Esophagus squamous epithelium (tissue), 5 donors: ENCODE measurements around the gene IFIT3. TPM values are rescaled to one million over a fixed set of nuclear protein-coding genes. Genes with fewer than 3 reads are reported as not detected.
A peak's percentile ranks its signal among the peaks of the same experiment; 100 is the strongest.
"Not testable (repeated sequence)": the region's sequence is repeated elsewhere in the genome, so short reads cannot be mapped to it uniquely, and the experiment has no call there.

Experiments
- DNase-seq: peaks from one replicate; lab custom pipeline; 2025; lab: John Stamatoyannopoulos, UW
- H3K27ac ChIP-seq, 4 donors: fragments of 200-600 bp; sonication (generic); one replicate each; pipeline ENCODE4 v1.5.1; 2016 to 2019; ENCODE audit warnings: mild to moderate bottlenecking in 1 of 4
- H3K27me3 ChIP-seq, 4 donors: fragments of 200-600 bp; sonication (generic); 1 replicate in 3 of 4; 2 replicates in 1 of 4; pipeline versions ENCODE4 v1.5.1 to v1.6.0; 2017 to 2021; ENCODE audit warnings: antibody characterized with exemption in 1 of 4
- H3K36me3 ChIP-seq, 3 donors: fragments of 200-600 bp; sonication (generic); one replicate each; pipeline ENCODE4 v1.5.1; 2016 to 2019
- H3K4me1 ChIP-seq, 3 donors: fragments of 200-600 bp; sonication (generic); one replicate each; pipeline ENCODE4 v1.5.1; 2017 to 2019
- H3K4me3 ChIP-seq, 4 donors: fragments of 200-600 bp; sonication (generic); 1 replicate in 3 of 4; 2 replicates in 1 of 4; pipeline ENCODE4 v1.5.1; 2016 to 2019; ENCODE audit warnings: mild to moderate bottlenecking in 2 of 4, moderate library complexity in 1 of 4
- H3K9me3 ChIP-seq, 3 donors: fragments of 200-600 bp; sonication (generic); one replicate each; pipeline ENCODE4 v1.5.1; 2016 to 2019
- CTCF ChIP-seq, 6 experiments: fragments of 450-650 bp in 4 of 6; fragments of 200-600 bp in 2 of 6; sonication (generic) in 2 of 6; IDR thresholded peaks; one replicate each; pipeline ENCODE4 v1.5.1; 2016 to 2019; ENCODE audit warnings: antibody characterized with exemption in 6 of 6, mild to moderate bottlenecking in 4 of 6, moderate library complexity in 4 of 6
- POLR2A ChIP-seq, 4 donors: fragments of 450-650 bp; IDR thresholded peaks; one replicate each; pipeline ENCODE4 v1.6.1; 2017; ENCODE audit warnings: antibody characterized with exemption in 4 of 4, mild to moderate bottlenecking in 4 of 4, moderate library complexity in 3 of 4
- WGBS, 2 donors: methylation state at CpG; one replicate each; pipeline ENCODE4 v1.1.5; 2018; 5-methylcytosine and 5-hydroxymethylcytosine counted together
- intact Hi-C: fragments of 100-400 bp; cut with DNase I; formaldehyde crosslinking; loops from one replicate; pipeline ENCODE4 v1.15.0; 2022
- total RNA-seq, 4 donors: library from RNA; depleted of rRNA; stranded (reverse); fragments of >200 nt; gene quantifications; one replicate each; pipeline ENCODE4 v1.1.0, GENCODE V29; 2016
- donor health status: DM: yes; HTN: yes; CAD: no.

The IFIT3 gene
- total RNA-seq, 4 donors from 2014 or later: 1.0 to 14.6 (median 4.2) TPM

GRCh38 chr10:89330537-89331212, 2.9 kb downstream of the IFIT3 start:
- no peak for TF ChIP-seq CTCF (IDR thresholded peaks at IDR 0.05)
- TF ChIP-seq POLR2A (IDR thresholded peaks at IDR 0.05): no peak
- Histone ChIP-seq H3K36me3 (no peaks in the 10 kb centered on the region), H3K4me3 (no peak overlapping the region), H3K9me3 (no peaks in the 10 kb centered on the region), H3K27me3 (no peaks in the 10 kb centered on the region), H3K4me1 (peaks cover 26 to 79% (median 43%) of the 10 kb centered on the region in 3 donors), H3K27ac (peak overlapping the region in 2 of 4 donors; percentile 5 to 30)
- intact Hi-C loops: no loop called here
- no peak for DNase-seq

GRCh38 chr10:89331487-89332122, 3.8 kb downstream of the IFIT3 start:
- Histone ChIP-seq H3K4me1 (peaks cover 26 to 82% (median 46%) of the 10 kb centered on the region in 3 donors), H3K27ac (peak overlapping the region; percentile 68 to 80 (median 76)), H3K4me3 (peak overlapping the region in 3 of 4 donors; percentile 29 to 57 (median 36))
- WGBS, 2 donors: 61 to 83% methylated on average over 14 of the region's 14 CpGs
- intact Hi-C loops, DNase-seq, H3K9me3 ChIP-seq, H3K36me3 ChIP-seq, H3K27me3 ChIP-seq: not testable (repeated sequence)

GRCh38 chr10:89332123-89332633, 4.4 kb downstream of the IFIT3 start:
- H3K27ac ChIP-seq: peak overlapping the region; percentile 68 to 80 (median 76)
- H3K4me1 ChIP-seq: peaks cover 26 to 82% (median 46%) of the 10 kb centered on the region in 3 donors
- 3 to 10% methylated on average over 5 of the region's 5 CpGs for WGBS, 2 donors
- no peaks in the 10 kb centered on the region for H3K27me3 ChIP-seq
- peak overlapping the region; percentile 11 to 57 (median 32) for H3K4me3 ChIP-seq
- TF ChIP-seq POLR2A (IDR thresholded peaks at IDR 0.05) (no peak), CTCF (IDR thresholded peaks at IDR 0.05) (no peak)
- intact Hi-C loops: no loop called here
- H3K9me3 ChIP-seq: no peaks in the 10 kb centered on the region
- DNase-seq: no peak
- peaks cover 0 to under 1% (median 0%) of the 10 kb centered on the region in 3 donors for H3K36me3 ChIP-seq

GRCh38 chr10:89335226-89335625, 7.4 kb downstream of the IFIT3 start:
- Histone ChIP-seq H3K36me3 (peaks cover 0 to 25% (median 0%) of the 10 kb centered on the region in 3 donors), H3K4me3 (no peak overlapping the region), H3K27ac (no peak overlapping the region), H3K9me3 (no peaks in the 10 kb centered on the region), H3K4me1 (peaks cover 21 to 57% (median 34%) of the 10 kb centered on the region in 3 donors), H3K27me3 (no peaks in the 10 kb centered on the region)
- intact Hi-C loops: no loop called here
- TF ChIP-seq CTCF (IDR thresholded peaks at IDR 0.05): no peak
- no peak for TF ChIP-seq POLR2A (IDR thresholded peaks at IDR 0.05)
- 90 to 94% methylated on average over 3 of the region's 3 CpGs for WGBS, 2 donors
- no peak for DNase-seq

GRCh38 chr10:89336241-89336640, 8.4 kb downstream of the IFIT3 start:
- Histone ChIP-seq H3K27ac (no peak overlapping the region), H3K36me3 (peaks cover 0 to 25% (median 0%) of the 10 kb centered on the region in 3 donors), H3K4me3 (no peak overlapping the region), H3K4me1 (peaks cover 21 to 49% (median 27%) of the 10 kb centered on the region in 3 donors), H3K27me3 (no peaks in the 10 kb centered on the region), H3K9me3 (no peaks in the 10 kb centered on the region)
- WGBS, 2 donors: 86 to 87% methylated on average over 3 of the region's 3 CpGs
- TF ChIP-seq CTCF (IDR thresholded peaks at IDR 0.05): no peak
- DNase-seq: no peak
- intact Hi-C loops: no loop called here
